Stimulated activated CD8-positive, alpha-beta memory T cell treated with anti-CD3 and anti-CD28 coated beads, Interleukin-4, amount 100 ng/mL, for 48 hours (primary cell): ENCODE data around the gene COL9A2.

Source experiments
- DNase-seq: peaks from one replicate; pipeline ENCODE4 v3.0.0-alpha.2; 2020

COL9A2 gene

GRCh38 chr1:40317394-40318074 lies 448 bp upstream of the COL9A2 start:
- DNase-seq, result no peak

DNA sequence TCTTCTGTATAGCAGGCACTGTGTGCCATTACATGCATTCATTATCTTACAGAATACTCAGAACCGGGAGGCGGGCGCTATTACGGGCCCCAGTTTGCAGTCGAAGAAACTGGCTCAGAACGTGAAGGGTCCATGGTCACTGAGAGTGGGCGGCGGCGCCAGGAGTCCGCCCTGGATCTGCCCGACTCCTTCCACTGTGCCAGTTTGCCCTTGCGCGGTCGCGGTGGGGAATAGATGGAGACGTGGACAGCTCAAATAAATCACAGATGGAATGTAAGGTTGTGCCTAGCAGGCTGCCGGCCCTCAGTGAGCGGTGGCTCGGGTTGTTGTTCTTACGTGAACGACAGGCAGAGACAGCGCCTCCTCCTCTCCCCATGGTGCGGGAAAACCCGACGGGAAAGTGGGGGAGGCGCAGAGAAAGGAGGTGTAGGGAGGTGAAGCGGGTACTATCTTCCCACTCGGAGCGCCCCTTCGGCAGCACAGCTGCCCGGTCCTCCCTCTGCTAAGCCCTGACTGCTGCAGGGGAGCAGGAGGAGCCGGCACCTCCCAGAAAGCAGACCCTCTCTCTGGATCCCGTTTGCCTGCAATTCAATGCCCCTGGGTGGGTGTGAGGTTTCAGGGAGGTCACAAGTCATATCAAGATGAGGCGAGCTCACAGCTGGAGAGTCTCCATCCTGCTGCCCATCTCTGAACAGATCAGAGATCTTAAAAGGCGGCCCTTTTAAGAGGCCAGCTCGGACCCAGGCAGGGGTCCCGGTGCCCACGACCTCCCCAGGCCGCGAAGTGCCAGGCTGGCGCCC lies 1.1 kb downstream of the COL9A2 start:
- peak; percentile 62 for DNase-seq

- DNase-seq, result peak; percentile 90
Observed at GRCh38 chr1:40315239-40315794, 1.8 kb downstream of the COL9A2 start.

- DNase-seq, result no peak
Observed at GRCh38 chr1:40314721-40315238, 2.3 kb downstream of the COL9A2 start.

- no peak for DNase-seq
Observed at GRCh38 chr1:40313958-40314720, 2.9 kb downstream of the COL9A2 start.

- no peak for DNase-seq
Observed at GRCh38 chr1:40313329-40313957, 3.6 kb downstream of the COL9A2 start.

DNA sequence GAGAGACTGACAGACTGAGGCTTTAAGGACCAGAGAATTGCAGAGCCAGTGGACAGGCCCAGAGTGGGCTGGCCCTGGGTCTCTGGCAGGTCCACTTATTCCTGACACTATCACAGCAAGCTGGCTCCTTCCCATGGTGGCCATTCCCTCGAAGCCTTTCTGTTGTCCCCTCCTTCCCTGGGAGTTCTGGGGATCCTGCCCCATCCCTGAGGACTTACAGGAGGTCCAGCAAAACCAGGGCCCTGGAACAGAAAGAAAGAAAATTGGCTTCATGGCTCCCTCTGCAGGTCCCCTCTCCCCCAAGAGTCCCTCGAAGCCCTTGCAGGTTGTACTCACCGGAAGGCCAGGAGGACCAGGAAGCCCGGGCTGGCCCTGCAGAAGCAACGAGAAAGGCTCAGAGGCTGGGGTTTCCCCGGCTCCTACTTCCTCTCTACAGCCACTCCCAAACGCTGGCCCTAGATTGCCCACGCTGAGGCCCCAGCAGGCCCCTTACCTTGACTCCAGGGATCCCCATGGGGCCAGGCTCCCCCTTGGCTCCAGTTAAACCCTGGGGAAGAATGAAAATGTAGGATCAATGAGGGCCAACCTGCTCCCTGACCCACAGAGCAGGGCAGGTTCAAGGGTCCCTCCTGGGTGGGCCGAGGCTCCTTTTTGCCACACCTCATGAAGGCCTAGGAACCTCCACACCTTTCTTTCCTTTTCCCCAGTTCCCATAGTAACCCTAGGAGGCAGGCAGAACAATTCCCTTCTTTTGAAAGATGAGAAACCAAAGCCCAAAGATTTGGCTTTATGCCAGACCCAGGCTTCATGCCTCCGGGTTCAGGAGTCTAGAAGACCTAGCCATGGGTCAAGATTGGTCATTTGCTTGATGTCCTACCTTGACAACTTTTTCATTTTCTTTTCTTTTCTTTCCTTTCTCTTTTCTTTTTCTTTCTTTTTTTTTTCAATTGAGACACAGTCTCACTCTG lies 4.6 kb downstream of the COL9A2 start:
- no peak for DNase-seq

GRCh38 chr1:40311692-40312091 lies 5.4 kb downstream of the COL9A2 start:
- no peak for DNase-seq

- DNase-seq, result no peak
Observed at GRCh38 chr1:40310983-40311642, 6.0 kb downstream of the COL9A2 start.

GRCh38 chr1:40310129-40310461 lies 7.0 kb downstream of the COL9A2 start:
- no peak for DNase-seq

DNA sequence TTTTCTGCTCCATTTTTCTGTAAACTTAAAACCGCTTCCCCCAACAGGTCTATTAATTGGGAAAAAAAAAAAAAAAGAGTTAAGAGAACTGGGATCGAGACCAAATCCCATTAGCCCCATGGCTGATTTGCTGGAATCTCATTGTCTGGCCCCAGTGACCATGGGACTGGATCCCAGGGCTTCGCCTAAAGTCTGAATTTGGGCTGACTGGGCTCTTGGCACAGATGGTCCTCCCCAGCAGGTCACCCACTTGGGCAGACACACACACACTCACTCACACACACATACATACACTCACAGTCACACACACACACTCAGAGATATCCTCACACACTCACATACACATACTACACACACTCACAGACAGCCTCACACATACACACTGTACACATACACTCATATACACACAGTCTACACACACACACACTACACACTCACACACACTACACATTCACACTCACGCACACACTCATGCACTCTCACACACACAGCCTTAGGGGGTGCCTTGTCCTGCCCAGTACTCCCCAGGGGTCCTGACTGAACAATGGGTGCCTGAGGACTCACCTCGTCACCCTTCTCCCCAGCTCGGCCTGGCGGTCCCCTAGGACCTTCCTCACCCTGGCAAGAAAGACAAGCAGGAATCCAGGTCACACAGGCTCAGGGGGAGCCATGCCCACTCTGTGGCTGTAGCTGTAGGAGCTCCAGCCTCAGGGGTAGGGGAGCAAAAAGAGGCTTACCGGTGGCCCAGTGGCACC lies 7.5 kb downstream of the COL9A2 start:
- DNase-seq, result no peak

- no peak for DNase-seq
Observed at GRCh38 chr1:40308036-40308727, 8.9 kb downstream of the COL9A2 start.

DNA sequence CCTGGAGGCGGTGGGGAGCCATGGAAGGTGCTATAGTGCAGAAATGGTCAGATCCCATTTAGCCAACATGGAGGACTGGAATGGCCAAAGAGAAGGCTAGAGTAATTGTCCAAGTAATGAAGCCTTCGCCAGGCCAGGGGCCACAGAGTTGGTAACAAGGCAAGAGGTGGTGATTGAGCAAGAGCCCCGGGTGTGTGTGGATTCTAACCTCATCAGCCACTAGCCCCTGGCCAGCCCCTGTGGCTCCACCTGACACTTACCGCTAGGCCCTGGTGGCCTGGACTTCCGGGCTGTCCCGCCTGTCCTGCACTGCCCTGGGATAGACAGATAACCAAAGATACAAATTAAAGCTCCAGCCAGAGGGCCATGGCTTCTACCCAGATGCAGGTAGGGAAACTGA lies 9.9 kb downstream of the COL9A2 start:
- no peak for DNase-seq

DNA sequence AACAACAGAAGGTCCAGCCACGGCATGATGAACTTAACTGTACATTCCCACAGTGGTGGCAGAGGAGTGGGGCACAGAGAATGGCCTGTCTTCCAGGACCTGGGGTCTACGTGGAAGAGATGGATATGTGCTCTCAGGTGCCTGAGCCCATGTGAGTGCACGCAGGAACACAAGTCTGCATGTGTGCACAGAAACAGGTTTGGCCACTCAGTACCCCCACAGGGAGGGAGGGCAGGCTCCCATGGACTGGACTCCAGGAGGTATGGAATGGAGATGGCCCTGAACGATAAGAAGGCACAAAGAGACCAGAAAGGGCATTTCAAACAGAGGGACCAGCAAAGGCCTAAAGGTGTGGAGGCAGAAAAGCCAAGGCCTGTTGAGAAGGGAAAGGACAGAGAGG lies 10.8 kb downstream of the COL9A2 start:
- DNase-seq, result no peak

DNA sequence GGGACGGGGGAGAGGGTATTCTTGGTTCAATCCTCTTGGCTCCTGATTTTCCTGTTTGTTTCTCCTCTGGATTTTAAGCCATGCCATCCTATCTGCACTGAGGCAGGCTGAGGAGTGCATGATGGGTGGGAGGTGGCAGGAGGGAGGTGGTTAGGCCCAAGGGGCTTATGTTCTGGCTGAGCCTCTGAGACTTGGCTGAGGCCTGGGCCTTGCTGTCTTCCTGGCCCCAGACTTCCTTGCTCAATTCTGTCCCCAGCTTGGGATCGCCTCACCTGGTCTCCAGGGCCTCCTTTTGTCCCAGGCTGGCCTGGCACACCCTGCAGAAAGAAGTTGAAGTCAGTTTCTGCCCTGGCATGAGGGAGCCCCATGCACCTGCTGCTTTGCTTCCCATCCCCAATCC lies 11.2 kb downstream of the COL9A2 start:
- no peak for DNase-seq

- no peak for DNase-seq
Observed at GRCh38 chr1:40305451-40305850, 11.6 kb downstream of the COL9A2 start.

GRCh38 chr1:40303790-40304189 lies 13.3 kb downstream of the COL9A2 start:
- DNase-seq, result no peak

- no peak for DNase-seq
Observed at GRCh38 chr1:40303051-40303771, 13.9 kb downstream of the COL9A2 start.

DNA sequence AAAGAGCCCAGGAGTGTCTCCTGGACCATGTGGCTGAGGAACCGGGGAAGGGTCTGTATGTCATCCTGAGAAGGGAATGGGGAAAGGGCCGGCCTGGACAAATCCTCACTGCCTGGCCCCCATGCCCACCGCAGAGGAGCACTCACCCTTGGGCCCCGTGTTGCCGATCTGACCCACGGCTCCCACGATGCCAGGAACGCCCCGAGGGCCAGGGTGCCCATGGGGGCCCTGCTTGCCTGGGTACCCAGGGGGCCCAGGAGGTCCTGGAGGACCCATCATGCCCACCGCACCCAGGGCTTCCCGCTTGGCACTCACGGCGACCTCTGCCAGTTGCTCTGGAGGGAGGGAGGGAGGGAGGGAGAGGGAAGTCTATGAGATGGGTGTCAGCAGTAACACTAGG lies 14.6 kb downstream of the COL9A2 start:
- DNase-seq, result no peak
